ENCODE results near the gene EIPR1.

The EIPR1 gene

DNA sequence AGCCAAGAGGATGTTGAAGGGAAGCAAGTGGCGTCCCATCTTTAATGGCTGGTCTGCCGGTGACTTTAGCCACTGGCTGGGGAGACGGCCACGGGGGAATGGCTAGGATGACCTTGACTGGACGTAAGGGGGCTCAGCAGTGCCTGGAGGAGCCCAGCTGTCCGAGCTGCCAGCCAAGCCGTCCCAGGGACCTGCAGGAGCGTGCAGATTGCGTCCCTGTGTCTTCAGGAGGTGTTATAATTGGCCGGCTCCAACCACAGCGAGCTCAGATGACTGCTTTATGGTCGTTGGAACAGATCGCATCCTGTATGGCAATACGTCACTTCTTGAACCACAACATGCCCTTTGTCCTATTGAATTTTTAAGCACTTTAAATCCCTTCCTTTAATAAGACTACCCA, 204.6 kb downstream of the EIPR1 start:
- no peaks in the 10 kb centered on the region for H3K9me3 ChIP-seq (ENCODE audit: control insufficient read depth, low read length)
- no peak overlapping the region for H3K9ac ChIP-seq (ENCODE audit: low read length)
- no peak overlapping the region for H3K4me2 ChIP-seq (ENCODE audit: low read length, poor library complexity, severe bottlenecking)
- no peaks in the 10 kb centered on the region for H3K79me1 ChIP-seq (replicated peaks; ENCODE audit: low read length, poor library complexity, severe bottlenecking)
- 92% methylated on average over 14 of the region's 14 CpGs for WGBS
- H3K23ac ChIP-seq (ENCODE audit: low read length in 2 of 2), result no peak overlapping the region
- no peak overlapping the region for H2BK5ac ChIP-seq (ENCODE audit: low read depth, low read length, poor library complexity, severe bottlenecking)
- H3K18ac ChIP-seq (ENCODE audit: low read depth in 1 of 2, low read length in 2 of 2), result no peak overlapping the region
- H3K4me1 ChIP-seq (ENCODE audit: control insufficient read depth, insufficient read depth, low read depth, low read length), result peaks cover 28% of the 10 kb centered on the region
- no peak overlapping the region for H2AK5ac ChIP-seq (ENCODE audit: low read length, severe bottlenecking)
- no peak overlapping the region for H2AFZ ChIP-seq (ENCODE audit: low read depth, low read length)
- H3K4me3 ChIP-seq (ENCODE audit: insufficient read depth in 1 of 2, low read depth in 1 of 2, low read length in 2 of 2), result no peak overlapping the region
- no peak for DNase-seq
- H3K27ac ChIP-seq (ENCODE audit: low read length, poor library complexity, severe bottlenecking), result no peak overlapping the region
- H3K14ac ChIP-seq (ENCODE audit: low read length in 2 of 2), result no peak overlapping the region
- no peak overlapping the region for H2BK120ac ChIP-seq (ENCODE audit: low read depth, low read length)
- H4K91ac ChIP-seq (ENCODE audit: low read length), result no peak overlapping the region
- H4K8ac ChIP-seq (ENCODE audit: low read length), result no peak overlapping the region
- no peak overlapping the region for H2BK12ac ChIP-seq (ENCODE audit: low read length in 2 of 2)
- H3K36me3 ChIP-seq (ENCODE audit: control insufficient read depth in 1 of 2, insufficient read depth in 2 of 2, low read depth in 1 of 2, low read length in 2 of 2), result peaks cover 0 to 49% of the 10 kb centered on the region in 2 experiments
- H2BK15ac ChIP-seq (ENCODE audit: low read depth, poor library complexity, severe bottlenecking), result no peak overlapping the region
- H3K4ac ChIP-seq (ENCODE audit: low read depth in 1 of 2, low read length in 2 of 2), result no peak overlapping the region
- H3K27me3 ChIP-seq (ENCODE audit: control insufficient read depth in 1 of 2, insufficient read depth in 1 of 2, low read length in 2 of 2), result no peaks in the 10 kb centered on the region

- H2AFZ ChIP-seq (ENCODE audit: low read depth, low read length), result no peak overlapping the region
- peaks cover 28% of the 10 kb centered on the region for H3K4me1 ChIP-seq (ENCODE audit: control insufficient read depth, insufficient read depth, low read depth, low read length)
- no peak overlapping the region for H3K18ac ChIP-seq (ENCODE audit: low read depth in 1 of 2, low read length in 2 of 2)
- no peaks in the 10 kb centered on the region for H3K9me3 ChIP-seq (ENCODE audit: control insufficient read depth, low read length)
- H3K27me3 ChIP-seq (ENCODE audit: control insufficient read depth in 1 of 2, insufficient read depth in 1 of 2, low read length in 2 of 2), result no peaks in the 10 kb centered on the region
- H2BK120ac ChIP-seq (ENCODE audit: low read depth, low read length), result no peak overlapping the region
- no peak overlapping the region for H2BK12ac ChIP-seq (ENCODE audit: low read length in 2 of 2)
- no peak overlapping the region for H4K8ac ChIP-seq (ENCODE audit: low read length)
- no peak overlapping the region for H2BK15ac ChIP-seq (ENCODE audit: low read depth, poor library complexity, severe bottlenecking)
- no peak overlapping the region for H3K27ac ChIP-seq (ENCODE audit: low read length, poor library complexity, severe bottlenecking)
- no peak overlapping the region for H3K4me3 ChIP-seq (ENCODE audit: insufficient read depth in 1 of 2, low read depth in 1 of 2, low read length in 2 of 2)
- no peak overlapping the region for H2BK5ac ChIP-seq (ENCODE audit: low read depth, low read length, poor library complexity, severe bottlenecking)
- peaks cover 0 to 49% of the 10 kb centered on the region in 2 experiments for H3K36me3 ChIP-seq (ENCODE audit: control insufficient read depth in 1 of 2, insufficient read depth in 2 of 2, low read depth in 1 of 2, low read length in 2 of 2)
- H3K14ac ChIP-seq (ENCODE audit: low read length in 2 of 2), result no peak overlapping the region
- no peak overlapping the region for H2AK5ac ChIP-seq (ENCODE audit: low read length, severe bottlenecking)
- H3K9ac ChIP-seq (ENCODE audit: low read length), result no peak overlapping the region
- no peak overlapping the region for H3K23ac ChIP-seq (ENCODE audit: low read length in 2 of 2)
- H4K91ac ChIP-seq (ENCODE audit: low read length), result no peak overlapping the region
- no peak overlapping the region for H3K4me2 ChIP-seq (ENCODE audit: low read length, poor library complexity, severe bottlenecking)
- 98% methylated on average over 18 of the region's 18 CpGs for WGBS
- H3K79me1 ChIP-seq (replicated peaks; ENCODE audit: low read length, poor library complexity, severe bottlenecking), result no peaks in the 10 kb centered on the region
- no peak overlapping the region for H3K4ac ChIP-seq (ENCODE audit: low read depth in 1 of 2, low read length in 2 of 2)
- DNase-seq, result no peak
These were observed 205.2 kb downstream of the EIPR1 start for GRCh38 chr2:3172265-3172935.

DNA sequence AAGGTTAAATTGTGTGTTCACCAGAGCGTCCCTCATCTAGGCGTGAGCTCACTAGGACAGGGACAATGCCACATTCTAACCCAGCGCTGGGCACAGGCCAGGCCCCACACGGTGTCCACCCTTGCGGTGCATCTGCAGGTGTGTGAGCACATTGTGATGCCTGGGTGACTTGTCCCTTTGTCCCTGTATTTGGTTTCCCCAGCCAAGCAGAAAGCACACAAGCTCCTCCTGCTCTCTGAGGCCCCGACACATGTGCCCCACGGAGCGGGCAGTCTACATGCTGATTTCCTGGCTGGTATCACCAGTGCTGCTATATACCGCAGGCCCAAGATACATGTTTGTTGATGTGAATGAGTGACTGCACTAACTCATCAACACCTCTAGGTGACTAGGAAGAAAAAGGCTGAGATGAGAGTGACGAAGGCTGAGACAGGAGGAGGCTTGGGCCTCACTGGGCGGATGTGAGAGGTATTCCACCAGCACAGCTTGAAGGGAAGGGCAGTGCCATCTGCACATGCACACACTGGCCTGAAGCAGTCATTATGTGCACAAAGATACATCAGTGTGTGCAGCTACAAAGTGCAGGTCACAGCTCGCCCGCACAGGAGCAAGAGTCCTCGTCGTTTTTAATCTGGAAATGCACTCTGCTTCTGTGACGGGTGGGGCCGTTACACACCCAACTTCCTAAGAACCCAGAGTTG, 205.9 kb downstream of the EIPR1 start:
- H3K36me3 ChIP-seq (ENCODE audit: control insufficient read depth in 1 of 2, insufficient read depth in 2 of 2, low read depth in 1 of 2, low read length in 2 of 2), result peaks cover 0 to 46% of the 10 kb centered on the region in 2 experiments
- H3K4me2 ChIP-seq (ENCODE audit: low read length, poor library complexity, severe bottlenecking), result no peak overlapping the region
- no peaks in the 10 kb centered on the region for H3K9me3 ChIP-seq (ENCODE audit: control insufficient read depth, low read length)
- no peak overlapping the region for H2BK5ac ChIP-seq (ENCODE audit: low read depth, low read length, poor library complexity, severe bottlenecking)
- no peak overlapping the region for H4K8ac ChIP-seq (ENCODE audit: low read length)
- H3K4ac ChIP-seq (ENCODE audit: low read depth in 1 of 2, low read length in 2 of 2), result no peak overlapping the region
- H3K27me3 ChIP-seq (ENCODE audit: control insufficient read depth in 1 of 2, insufficient read depth in 1 of 2, low read length in 2 of 2), result no peaks in the 10 kb centered on the region
- 86% methylated on average over 17 of the region's 17 CpGs for WGBS
- H3K4me1 ChIP-seq (ENCODE audit: control insufficient read depth, insufficient read depth, low read depth, low read length), result peaks cover 25% of the 10 kb centered on the region
- no peak overlapping the region for H4K91ac ChIP-seq (ENCODE audit: low read length)
- H3K4me3 ChIP-seq (ENCODE audit: insufficient read depth in 1 of 2, low read depth in 1 of 2, low read length in 2 of 2), result no peak overlapping the region
- no peak for DNase-seq
- H3K79me1 ChIP-seq (replicated peaks; ENCODE audit: low read length, poor library complexity, severe bottlenecking), result no peaks in the 10 kb centered on the region
- H3K14ac ChIP-seq (ENCODE audit: low read length in 2 of 2), result no peak overlapping the region
- H3K23ac ChIP-seq (ENCODE audit: low read length in 2 of 2), result no peak overlapping the region
- H3K9ac ChIP-seq (ENCODE audit: low read length), result no peak overlapping the region
- no peak overlapping the region for H2BK12ac ChIP-seq (ENCODE audit: low read length in 2 of 2)
- H2BK120ac ChIP-seq (ENCODE audit: low read depth, low read length), result no peak overlapping the region
- no peak overlapping the region for H3K27ac ChIP-seq (ENCODE audit: low read length, poor library complexity, severe bottlenecking)
- H2AK5ac ChIP-seq (ENCODE audit: low read length, severe bottlenecking), result no peak overlapping the region
- H2BK15ac ChIP-seq (ENCODE audit: low read depth, poor library complexity, severe bottlenecking), result no peak overlapping the region
- H3K18ac ChIP-seq (ENCODE audit: low read depth in 1 of 2, low read length in 2 of 2), result no peak overlapping the region
- no peak overlapping the region for H2AFZ ChIP-seq (ENCODE audit: low read depth, low read length)

- no peak overlapping the region for H2AFZ ChIP-seq (ENCODE audit: low read depth, low read length)
- H2AK5ac ChIP-seq (ENCODE audit: low read length, severe bottlenecking), result no peak overlapping the region
- H3K9ac ChIP-seq (ENCODE audit: low read length), result no peak overlapping the region
- H4K8ac ChIP-seq (ENCODE audit: low read length), result no peak overlapping the region
- peak overlapping the region in 1 of 2 experiments; percentile 18 for H3K14ac ChIP-seq (ENCODE audit: low read length in 2 of 2)
- no peak for DNase-seq
- H3K23ac ChIP-seq (ENCODE audit: low read length in 2 of 2), result no peak overlapping the region
- H2BK15ac ChIP-seq (ENCODE audit: low read depth, poor library complexity, severe bottlenecking), result no peak overlapping the region
- H3K4me3 ChIP-seq (ENCODE audit: insufficient read depth in 1 of 2, low read depth in 1 of 2, low read length in 2 of 2), result no peak overlapping the region
- H3K27ac ChIP-seq (ENCODE audit: low read length, poor library complexity, severe bottlenecking), result no peak overlapping the region
- H2BK12ac ChIP-seq (ENCODE audit: low read length in 2 of 2), result no peak overlapping the region
- H3K9me3 ChIP-seq (ENCODE audit: control insufficient read depth, low read length), result no peaks in the 10 kb centered on the region
- H3K4ac ChIP-seq (ENCODE audit: low read depth in 1 of 2, low read length in 2 of 2), result no peak overlapping the region
- no peak overlapping the region for H2BK5ac ChIP-seq (ENCODE audit: low read depth, low read length, poor library complexity, severe bottlenecking)
- no peak overlapping the region for H3K4me2 ChIP-seq (ENCODE audit: low read length, poor library complexity, severe bottlenecking)
- H3K79me1 ChIP-seq (replicated peaks; ENCODE audit: low read length, poor library complexity, severe bottlenecking), result no peaks in the 10 kb centered on the region
- H4K91ac ChIP-seq (ENCODE audit: low read length), result peak overlapping the region; percentile 34
- peaks cover 0 to 46% of the 10 kb centered on the region in 2 experiments for H3K36me3 ChIP-seq (ENCODE audit: control insufficient read depth in 1 of 2, insufficient read depth in 2 of 2, low read depth in 1 of 2, low read length in 2 of 2)
- no peaks in the 10 kb centered on the region for H3K27me3 ChIP-seq (ENCODE audit: control insufficient read depth in 1 of 2, insufficient read depth in 1 of 2, low read length in 2 of 2)
- peaks cover 18% of the 10 kb centered on the region for H3K4me1 ChIP-seq (ENCODE audit: control insufficient read depth, insufficient read depth, low read depth, low read length)
- H3K18ac ChIP-seq (ENCODE audit: low read depth in 1 of 2, low read length in 2 of 2), result no peak overlapping the region
- no peak overlapping the region for H2BK120ac ChIP-seq (ENCODE audit: low read depth, low read length)
- 93% methylated on average over 28 of the region's 29 CpGs for WGBS
These were observed 206.7 kb downstream of the EIPR1 start for GRCh38 chr2:3170792-3171455.
